HepG2 (cell line): ENCODE data around the gene ZC3H18. TPM values are rescaled to one million over a fixed set of nuclear protein-coding genes. Genes with fewer than 3 reads are reported as not detected.

Experiments
- FOSL2 ChIP-seq: sonication (generic); formaldehyde crosslinking; IDR thresholded peaks from 2 replicates; pipeline ENCODE4 v1.4.0; 2020; ENCODE audit warnings: missing genetic modification reagents
- MBNL3 ChIP-seq: fragments of 250-450 bp; sonication (Bioruptor Pico); conservative IDR thresholded peaks from 2 replicates; pipeline ENCODE4 v1.8.0; 2022; ENCODE audit warnings: mild to moderate bottlenecking, inconsistent platforms
- NFKBIZ ChIP-seq: IDR thresholded peaks from 2 replicates; pipeline ENCODE4 v1.6.1; 2018; ENCODE audit warnings: missing genetic modification reagents, missing compliant biosample characterization
- PHF21A ChIP-seq: sonication (generic); formaldehyde crosslinking; IDR thresholded peaks from 2 replicates; pipeline ENCODE4 v1.5.0; 2020; ENCODE audit warnings: mild to moderate bottlenecking, missing genetic modification reagents
- PHF8 ChIP-seq: sonication (generic); formaldehyde crosslinking; IDR thresholded peaks from 2 replicates; pipeline ENCODE4 v1.5.0; 2020; ENCODE audit warnings: missing genetic modification reagents
- THYN1 ChIP-seq: sonication (generic); formaldehyde crosslinking; IDR thresholded peaks from 2 replicates; pipeline ENCODE4 v1.8.1; 2023; ENCODE audit warnings: low read depth, mild to moderate bottlenecking, moderate library complexity, missing genetic modification reagents, borderline replicate concordance
- TSC22D2 ChIP-seq: sonication (generic); formaldehyde crosslinking; IDR thresholded peaks from 2 replicates; pipeline ENCODE4 v1.5.1; 2020; ENCODE audit warnings: missing genetic modification reagents, mild to moderate bottlenecking, borderline replicate concordance
- ZNF564 ChIP-seq: sonication (generic); formaldehyde crosslinking; IDR thresholded peaks from 2 replicates; pipeline ENCODE4 v1.8.1; 2023; ENCODE audit warnings: mild to moderate bottlenecking, missing genetic modification reagents
- polyA plus RNA-seq, 8 experiments: library from polyadenylated mRNA; depleted of rRNA in 3 of 8; stranded (reverse) in 7 of 8; unstranded in 1 of 8; fragments of >200 nt; fragmentation: Illumina TruSeq in 4 of 8; extraction: Trizol in 4 of 8; gene quantifications; 2 replicates each; pipeline versions ENCODE4 v1.2.1 to v1.2.3, GENCODE V29; 2011 to 2016; ENCODE audit warnings: low read depth in 4 of 8, missing spikeins in 1 of 8, mixed read lengths in 1 of 8; ENCODE audit not compliant: insufficient read depth in 1 of 8
- total RNA-seq, 5 experiments: library from RNA; depleted of rRNA; stranded (reverse); fragments of >200 nt; fragmentation: Illumina TruSeq; extraction: Trizol; gene quantifications; 2 replicates each; pipeline ENCODE4 v1.2.3, GENCODE V29; 2016; ENCODE audit warnings: low read depth in 1 of 5
- TF ChIP-seq, protein P1 (sequence below): sonication (generic); formaldehyde crosslinking; IDR thresholded peaks from 2 replicates; pipeline ENCODE4 v1.8.0; 2022; ENCODE audit warnings: missing genetic modification reagents, mild to moderate bottlenecking, borderline replicate concordance
- TF ChIP-seq, protein P2 (sequence below): IDR thresholded peaks from 2 replicates; pipeline ENCODE4 v1.6.1; 2016
- TF ChIP-seq, protein P3 (sequence below): sonication (generic); formaldehyde crosslinking; IDR thresholded peaks from 2 replicates; pipeline ENCODE4 v1.4.0; 2020; ENCODE audit warnings: missing genetic modification reagents, borderline replicate concordance
- TF ChIP-seq, protein P4 (sequence below): sonication (generic); IDR thresholded peaks from 2 replicates; pipeline ENCODE4 v1.6.1; 2016; ENCODE audit warnings: low read depth, borderline replicate concordance
- TF ChIP-seq, protein P5 (sequence below): sonication (generic); formaldehyde crosslinking; IDR thresholded peaks from 2 replicates; pipeline ENCODE4 v1.5.0; 2020; ENCODE audit warnings: mild to moderate bottlenecking, missing genetic modification reagents, borderline replicate concordance
- TF ChIP-seq, protein P6 (sequence below), 2 experiments: sonication (generic) in 1 of 2; formaldehyde crosslinking in 1 of 2; IDR thresholded peaks; 2 replicates each; pipeline versions ENCODE4 v1.5.1 to v1.6.1; 2011 to 2020; ENCODE audit warnings: borderline replicate concordance in 1 of 2, low read depth in 1 of 2, low read length in 1 of 2, mild to moderate bottlenecking in 1 of 2, missing genetic modification reagents in 1 of 2, moderate library complexity in 1 of 2

Gene ZC3H18
- total and polyA plus RNA-seq, 2 of the 13 experiments (the other 11 are each of a cell fraction or from before 2014, with no cell fraction given), result 11.2 to 27.4 TPM

DNA sequence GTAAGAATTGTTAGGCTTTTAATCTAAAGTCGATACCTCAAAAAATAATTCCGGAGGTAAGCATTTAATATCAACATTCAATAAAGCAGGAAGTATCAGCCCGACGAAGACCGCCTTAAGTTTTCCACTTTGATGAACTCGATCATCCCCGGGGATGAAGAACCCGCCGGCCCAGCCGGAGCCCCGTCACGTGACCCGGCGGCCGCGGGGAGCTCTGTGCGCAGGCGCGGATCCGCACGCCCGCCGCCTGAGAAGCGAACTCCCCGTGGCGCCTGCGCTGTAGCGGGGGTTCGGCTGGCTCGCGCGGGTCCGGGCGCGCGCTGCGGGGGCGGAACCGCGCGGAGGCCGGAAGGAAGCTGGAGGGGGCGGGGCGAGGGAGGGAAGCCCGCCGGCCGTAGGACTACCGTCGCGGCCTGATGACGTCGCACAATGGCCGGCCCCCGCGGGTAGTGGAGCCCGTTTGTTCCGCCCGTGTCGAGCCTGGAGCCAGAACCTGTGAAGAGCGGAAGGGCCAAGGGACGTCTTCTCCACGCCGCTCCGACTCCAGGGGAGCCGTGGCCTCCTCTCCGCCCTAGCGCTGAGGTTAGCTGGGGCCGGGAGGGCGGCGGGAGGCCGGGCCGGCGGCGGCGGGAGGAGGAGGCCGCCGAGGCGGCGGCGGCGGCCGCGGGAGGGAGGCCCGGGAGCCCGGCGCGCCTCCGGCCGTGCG lies at the start of gene ZC3H18 (continued):
- peak; percentile 96 for TF ChIP-seq PHF8 (CRISPR knock-in tag)
- TF ChIP-seq ZNF564 (CRISPR knock-in tag), result no peak
- TF ChIP-seq THYN1 (CRISPR knock-in tag), result no peak
- TF ChIP-seq, protein P1, sequence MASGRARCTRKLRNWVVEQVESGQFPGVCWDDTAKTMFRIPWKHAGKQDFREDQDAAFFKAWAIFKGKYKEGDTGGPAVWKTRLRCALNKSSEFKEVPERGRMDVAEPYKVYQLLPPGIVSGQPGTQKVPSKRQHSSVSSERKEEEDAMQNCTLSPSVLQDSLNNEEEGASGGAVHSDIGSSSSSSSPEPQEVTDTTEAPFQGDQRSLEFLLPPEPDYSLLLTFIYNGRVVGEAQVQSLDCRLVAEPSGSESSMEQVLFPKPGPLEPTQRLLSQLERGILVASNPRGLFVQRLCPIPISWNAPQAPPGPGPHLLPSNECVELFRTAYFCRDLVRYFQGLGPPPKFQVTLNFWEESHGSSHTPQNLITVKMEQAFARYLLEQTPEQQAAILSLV, result peak; percentile 73; the same call in 1 of the 2 replicates
- TF ChIP-seq, protein P2, sequence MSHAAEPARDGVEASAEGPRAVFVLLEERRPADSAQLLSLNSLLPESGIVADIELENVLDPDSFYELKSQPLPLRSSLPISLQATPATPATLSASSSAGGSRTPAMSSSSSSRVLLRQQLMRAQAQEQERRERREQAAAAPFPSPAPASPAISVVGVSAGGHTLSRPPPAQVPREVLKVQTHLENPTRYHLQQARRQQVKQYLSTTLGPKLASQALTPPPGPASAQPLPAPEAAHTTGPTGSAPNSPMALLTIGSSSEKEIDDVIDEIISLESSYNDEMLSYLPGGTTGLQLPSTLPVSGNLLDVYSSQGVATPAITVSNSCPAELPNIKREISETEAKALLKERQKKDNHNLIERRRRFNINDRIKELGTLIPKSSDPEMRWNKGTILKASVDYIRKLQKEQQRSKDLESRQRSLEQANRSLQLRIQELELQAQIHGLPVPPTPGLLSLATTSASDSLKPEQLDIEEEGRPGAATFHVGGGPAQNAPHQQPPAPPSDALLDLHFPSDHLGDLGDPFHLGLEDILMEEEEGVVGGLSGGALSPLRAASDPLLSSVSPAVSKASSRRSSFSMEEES (CRISPR knock-in tag), result peak; percentile 68; the same call in 1 of the 2 replicates
- peak; percentile 44; the same call in 1 of the 2 replicates for TF ChIP-seq PHF21A (CRISPR knock-in tag)
- TF ChIP-seq, protein P3, sequence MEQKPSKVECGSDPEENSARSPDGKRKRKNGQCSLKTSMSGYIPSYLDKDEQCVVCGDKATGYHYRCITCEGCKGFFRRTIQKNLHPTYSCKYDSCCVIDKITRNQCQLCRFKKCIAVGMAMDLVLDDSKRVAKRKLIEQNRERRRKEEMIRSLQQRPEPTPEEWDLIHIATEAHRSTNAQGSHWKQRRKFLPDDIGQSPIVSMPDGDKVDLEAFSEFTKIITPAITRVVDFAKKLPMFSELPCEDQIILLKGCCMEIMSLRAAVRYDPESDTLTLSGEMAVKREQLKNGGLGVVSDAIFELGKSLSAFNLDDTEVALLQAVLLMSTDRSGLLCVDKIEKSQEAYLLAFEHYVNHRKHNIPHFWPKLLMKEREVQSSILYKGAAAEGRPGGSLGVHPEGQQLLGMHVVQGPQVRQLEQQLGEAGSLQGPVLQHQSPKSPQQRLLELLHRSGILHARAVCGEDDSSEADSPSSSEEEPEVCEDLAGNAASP (CRISPR knock-in tag), result peak; percentile 66; the same call in 1 of the 2 replicates
- TF ChIP-seq, protein P4, sequence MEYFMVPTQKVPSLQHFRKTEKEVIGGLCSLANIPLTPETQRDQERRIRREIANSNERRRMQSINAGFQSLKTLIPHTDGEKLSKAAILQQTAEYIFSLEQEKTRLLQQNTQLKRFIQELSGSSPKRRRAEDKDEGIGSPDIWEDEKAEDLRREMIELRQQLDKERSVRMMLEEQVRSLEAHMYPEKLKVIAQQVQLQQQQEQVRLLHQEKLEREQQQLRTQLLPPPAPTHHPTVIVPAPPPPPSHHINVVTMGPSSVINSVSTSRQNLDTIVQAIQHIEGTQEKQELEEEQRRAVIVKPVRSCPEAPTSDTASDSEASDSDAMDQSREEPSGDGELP, result peak; percentile 16; the same call in 1 of the 2 replicates
- TF ChIP-seq, protein P5, sequence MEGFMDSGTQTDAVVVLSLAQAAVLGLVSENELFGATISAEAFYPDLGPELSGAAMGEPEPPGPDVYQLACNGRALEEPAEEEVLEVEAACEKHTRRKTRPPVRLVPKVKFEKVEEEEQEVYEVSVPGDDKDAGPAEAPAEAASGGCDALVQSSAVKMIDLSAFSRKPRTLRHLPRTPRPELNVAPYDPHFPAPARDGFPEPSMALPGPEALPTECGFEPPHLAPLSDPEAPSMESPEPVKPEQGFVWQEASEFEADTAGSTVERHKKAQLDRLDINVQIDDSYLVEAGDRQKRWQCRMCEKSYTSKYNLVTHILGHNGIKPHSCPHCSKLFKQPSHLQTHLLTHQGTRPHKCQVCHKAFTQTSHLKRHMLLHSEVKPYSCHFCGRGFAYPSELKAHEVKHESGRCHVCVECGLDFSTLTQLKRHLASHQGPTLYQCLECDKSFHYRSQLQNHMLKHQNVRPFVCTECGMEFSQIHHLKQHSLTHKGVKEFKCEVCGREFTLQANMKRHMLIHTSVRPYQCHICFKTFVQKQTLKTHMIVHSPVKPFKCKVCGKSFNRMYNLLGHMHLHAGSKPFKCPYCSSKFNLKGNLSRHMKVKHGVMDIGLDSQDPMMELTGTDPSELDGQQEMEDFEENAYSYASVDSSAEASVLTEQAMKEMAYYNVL (CRISPR knock-in tag), result peak; percentile 31; the same call in 1 of the 2 replicates
- no peak for TF ChIP-seq MBNL3 (CRISPR knock-in tag)
- TF ChIP-seq NFKBIZ (CRISPR knock-in tag), result peak; percentile 49
- no peak; the same call in 1 of the 2 replicates for TF ChIP-seq TSC22D2 (CRISPR knock-in tag)
- TF ChIP-seq, protein P6, sequence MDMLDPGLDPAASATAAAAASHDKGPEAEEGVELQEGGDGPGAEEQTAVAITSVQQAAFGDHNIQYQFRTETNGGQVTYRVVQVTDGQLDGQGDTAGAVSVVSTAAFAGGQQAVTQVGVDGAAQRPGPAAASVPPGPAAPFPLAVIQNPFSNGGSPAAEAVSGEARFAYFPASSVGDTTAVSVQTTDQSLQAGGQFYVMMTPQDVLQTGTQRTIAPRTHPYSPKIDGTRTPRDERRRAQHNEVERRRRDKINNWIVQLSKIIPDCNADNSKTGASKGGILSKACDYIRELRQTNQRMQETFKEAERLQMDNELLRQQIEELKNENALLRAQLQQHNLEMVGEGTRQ (IDR thresholded peaks at IDR 0.05; ENCODE audit: low read depth, low read length), result peak; percentile 94
- TF ChIP-seq, protein P6 (CRISPR knock-in tag; IDR thresholded peaks at IDR 0.05; ENCODE audit: borderline replicate concordance), result peak; percentile 94; the same call in 1 of the 2 replicates
- 0 out of 2 replicates have a peak, but pooled peaks have one; percentile 23 for TF ChIP-seq FOSL2 (CRISPR knock-in tag)
